Measurements from ENCODE around the gene RORC. TPM values are rescaled to one million over a fixed set of nuclear protein-coding genes. Genes with fewer than 3 reads are reported as not detected.

The RORC gene
- total and polyA plus RNA-seq, 3 donors from 2014 or later, result 30.9 to 70.4 (median 55.4) TPM

DNA sequence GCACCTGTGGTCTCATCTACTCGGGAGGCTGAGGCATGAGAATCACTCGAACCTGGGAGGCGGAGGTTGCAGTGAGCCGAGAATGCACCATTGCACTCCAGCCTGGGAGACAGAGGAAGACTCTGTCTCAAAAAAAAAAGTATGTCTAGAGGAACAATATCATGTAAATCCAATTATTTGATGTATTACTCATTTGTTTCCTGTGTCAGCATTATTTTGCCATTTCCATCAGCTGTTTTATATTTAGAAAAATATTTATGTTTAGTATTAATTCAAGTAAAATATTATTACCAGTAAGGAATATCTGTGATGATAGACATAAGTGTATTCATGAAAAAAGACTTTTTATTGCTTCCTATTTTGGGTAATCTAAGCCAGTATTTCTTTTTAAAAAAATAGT is 54.3 kb downstream of the RORC start:
- H3K4me3 ChIP-seq, result no peak overlapping the region
- no peaks in the 10 kb centered on the region for H3K36me3 ChIP-seq (ENCODE audit: low read depth, missing control alignments)
- 96% methylated on average over 4 of the region's 4 CpGs for WGBS, 2 donors
- H3K27ac ChIP-seq, result no peak overlapping the region
- H3K9me3 ChIP-seq, result no peaks in the 10 kb centered on the region
- TF ChIP-seq POLR2A (IDR thresholded peaks at IDR 0.05) (no peak), CTCF (IDR thresholded peaks at IDR 0.05) (no peak)
- DNase-seq, result no peak
- intact Hi-C loops (cut with DNase I; ENCODE audit: low total_unique reads), result no loop called here
- H3K4me1 ChIP-seq, result no peaks in the 10 kb centered on the region
- H3K27me3 ChIP-seq, result no peaks in the 10 kb centered on the region

DNA sequence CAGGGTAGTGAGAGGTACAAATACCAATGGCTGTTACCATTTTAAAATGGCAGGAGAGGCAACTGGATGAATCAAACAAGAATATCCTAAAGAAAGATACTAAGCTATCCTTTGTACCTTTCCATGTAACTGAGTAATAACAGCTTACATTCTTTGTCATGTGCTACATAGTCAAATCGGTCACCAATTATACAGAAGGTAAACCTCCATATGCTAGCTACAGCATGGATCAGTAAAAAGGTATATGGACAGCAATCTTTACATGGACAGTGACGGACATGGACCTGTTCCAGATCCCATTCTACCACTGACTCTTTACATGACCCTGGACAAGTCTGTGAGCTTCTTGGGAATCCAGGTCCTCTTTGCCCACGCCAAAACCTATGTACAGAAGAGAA is 54.9 kb downstream of the RORC start:
- TF ChIP-seq POLR2A (IDR thresholded peaks at IDR 0.05) (no peak), CTCF (IDR thresholded peaks at IDR 0.05) (no peak)
- WGBS, 2 donors, result 84 to 95% methylated on average over 3 of the region's 3 CpGs
- no peak overlapping the region for H3K4me3 ChIP-seq
- no peak overlapping the region for H3K27ac ChIP-seq
- DNase-seq, result no peak
- intact Hi-C loops (cut with DNase I; ENCODE audit: low total_unique reads), result no loop called here
- H3K36me3 ChIP-seq (ENCODE audit: low read depth, missing control alignments), result no peaks in the 10 kb centered on the region
- H3K27me3 ChIP-seq, result no peaks in the 10 kb centered on the region
- H3K9me3 ChIP-seq, result no peaks in the 10 kb centered on the region
- H3K4me1 ChIP-seq, result no peaks in the 10 kb centered on the region

DNA sequence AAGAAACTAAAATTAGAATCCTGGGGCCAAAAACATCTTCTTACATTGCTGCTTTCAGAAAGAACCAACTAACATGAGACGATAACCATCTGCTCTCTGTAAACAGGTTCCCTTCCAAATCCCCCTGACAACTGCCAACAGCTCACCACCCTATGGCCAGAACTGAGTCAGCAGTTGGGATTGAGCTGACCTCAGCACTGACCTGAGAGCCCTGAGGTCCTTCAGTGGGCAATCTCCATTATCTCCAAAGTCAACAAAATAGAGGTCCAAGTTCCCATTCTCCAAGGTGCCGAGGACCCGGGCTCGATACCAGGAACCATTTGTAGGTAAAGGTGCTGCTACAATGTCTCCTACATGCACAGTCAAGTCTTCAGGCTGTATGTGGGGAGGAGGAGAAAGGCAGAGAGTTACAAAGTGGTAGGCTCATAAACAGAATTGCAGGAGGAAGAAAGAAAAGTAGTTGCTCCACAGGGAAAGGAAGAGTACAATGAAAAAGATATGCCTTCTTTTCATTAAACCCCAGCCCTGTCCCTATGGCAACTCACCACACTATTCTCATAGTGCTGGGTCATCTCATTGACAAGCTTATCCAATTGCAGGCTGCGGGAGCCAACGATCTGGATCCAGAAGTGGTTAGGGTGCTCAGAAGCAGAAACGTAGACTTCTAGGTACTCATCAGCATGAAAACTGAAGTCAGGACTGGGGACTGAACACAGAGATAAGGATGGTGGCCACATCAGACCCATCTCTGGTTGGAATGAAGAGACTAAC is 55.5 kb downstream of the RORC start:
- no peaks in the 10 kb centered on the region for H3K36me3 ChIP-seq (ENCODE audit: low read depth, missing control alignments)
- no peaks in the 10 kb centered on the region for H3K4me1 ChIP-seq
- no peak overlapping the region for H3K27ac ChIP-seq
- 93 to 94% methylated on average over 7 of the region's 7 CpGs for WGBS, 2 donors
- TF ChIP-seq CTCF (IDR thresholded peaks at IDR 0.05) (no peak), POLR2A (IDR thresholded peaks at IDR 0.05) (no peak)
- H3K9me3 ChIP-seq, result no peaks in the 10 kb centered on the region
- no peak overlapping the region for H3K4me3 ChIP-seq
- intact Hi-C loops (cut with DNase I; ENCODE audit: low total_unique reads), result no loop called here
- no peaks in the 10 kb centered on the region for H3K27me3 ChIP-seq
- DNase-seq, result no peak

DNA sequence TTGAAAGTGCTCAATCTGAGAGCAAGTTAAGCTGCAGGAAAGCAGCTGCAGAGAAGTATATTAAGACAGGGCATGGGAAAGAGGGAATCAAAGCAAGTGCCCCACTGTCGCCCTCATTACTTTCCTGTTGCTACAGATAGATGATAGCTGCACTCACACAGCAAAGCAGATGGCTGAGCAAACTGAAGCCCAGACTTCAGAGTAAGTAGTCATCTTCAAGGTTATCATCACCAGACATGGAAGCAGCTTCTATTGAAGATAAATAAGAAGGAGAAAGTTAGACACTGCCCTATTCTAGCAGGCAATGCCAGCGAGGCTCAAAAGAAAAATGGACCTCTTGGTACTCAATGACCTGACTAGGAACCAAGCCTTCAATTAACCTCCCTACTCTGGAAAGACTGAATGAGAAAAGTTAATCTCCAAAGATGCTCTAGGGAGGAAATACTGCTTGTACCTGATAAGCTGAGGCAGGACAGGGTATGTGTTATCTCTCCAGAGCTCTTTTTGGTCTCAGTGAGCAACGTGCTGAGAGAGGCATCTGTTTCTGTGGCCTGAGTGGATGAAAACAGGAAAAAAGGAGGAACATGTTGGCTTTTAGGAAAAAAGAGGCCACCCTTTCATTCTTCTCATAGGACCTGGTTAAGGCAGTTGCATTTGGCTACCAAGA is 57.2 kb downstream of the RORC start:
- no peak for TF ChIP-seq CTCF (IDR thresholded peaks at IDR 0.05)
- TF ChIP-seq POLR2A (IDR thresholded peaks at IDR 0.05), result no peak
- Histone ChIP-seq H3K27me3 (no peaks in the 10 kb centered on the region), H3K36me3 (ENCODE audit: low read depth, missing control alignments) (no peaks in the 10 kb centered on the region), H3K4me3 (no peak overlapping the region), H3K4me1 (no peaks in the 10 kb centered on the region), H3K9me3 (no peaks in the 10 kb centered on the region), H3K27ac (no peak overlapping the region)
- 53 to 56% methylated on average over 3 of the region's 3 CpGs for WGBS, 2 donors
- intact Hi-C loops (cut with DNase I; ENCODE audit: low total_unique reads), result no loop called here
- DNase-seq, result no peak

Measured in testis (tissue), 3 donors.